HG03159 (cell line): Measurements from ENCODE around the gene MAPKAPK2.

ENCODE experiments used
- ATAC-seq: cut with Tn5 transposase; IDR thresholded peaks from one replicate; pipeline ENCODE4 v1.9.1; 2021; ENCODE audit warnings: mild to moderate bottlenecking, moderate library complexity; ENCODE audit not compliant: unreplicated experiment

MAPKAPK2 gene

GRCh38 chr1:206682111-206682510, 2.6 kb upstream of the MAPKAPK2 start:
- no peak for ATAC-seq

GRCh38 chr1:206683313-206683712, 1.4 kb upstream of the MAPKAPK2 start:
- ATAC-seq: no peak

- ATAC-seq: no peak
These were observed 702 bp upstream of the MAPKAPK2 start for GRCh38 chr1:206684003-206684402.

- no peak for ATAC-seq
These were observed 646 bp downstream of the MAPKAPK2 start for GRCh38 chr1:206685334-206685768.

GRCh38 chr1:206685769-206686477, 1.2 kb downstream of the MAPKAPK2 start:
- ATAC-seq: no peak

- no peak for ATAC-seq
These were observed 2.0 kb downstream of the MAPKAPK2 start for GRCh38 chr1:206686478-206687249.

- no peak for ATAC-seq
These were observed 2.7 kb downstream of the MAPKAPK2 start for GRCh38 chr1:206687251-206687914.

GRCh38 chr1:206687915-206688442, 3.3 kb downstream of the MAPKAPK2 start:
- ATAC-seq: no peak

GRCh38 chr1:206690516-206690915, 5.8 kb downstream of the MAPKAPK2 start:
- ATAC-seq: no peak

GRCh38 chr1:206691604-206692003, 6.9 kb downstream of the MAPKAPK2 start:
- ATAC-seq: no peak

- ATAC-seq: no peak
These were observed 8.3 kb downstream of the MAPKAPK2 start for GRCh38 chr1:206693029-206693428.

- no peak for ATAC-seq
These were observed 8.9 kb downstream of the MAPKAPK2 start for GRCh38 chr1:206693592-206693991.

- ATAC-seq: no peak
These were observed 9.7 kb downstream of the MAPKAPK2 start for GRCh38 chr1:206694171-206695124.

- ATAC-seq: no peak
These were observed 11.0 kb downstream of the MAPKAPK2 start for GRCh38 chr1:206695733-206696132.

GRCh38 chr1:206696812-206697585, 12.3 kb downstream of the MAPKAPK2 start:
- ATAC-seq: no peak

- ATAC-seq: no peak
These were observed 13.3 kb downstream of the MAPKAPK2 start for GRCh38 chr1:206698011-206698410.

- no peak for ATAC-seq
These were observed 14.4 kb downstream of the MAPKAPK2 start for GRCh38 chr1:206699000-206699586.

GRCh38 chr1:206699626-206700025, 14.9 kb downstream of the MAPKAPK2 start:
- no peak for ATAC-seq

GRCh38 chr1:206700445-206701036, 15.8 kb downstream of the MAPKAPK2 start:
- no peak for ATAC-seq
